HG03064 (cell line): ENCODE data around the gene PXMP4.
"Not testable (repeated sequence)": the region's sequence is repeated elsewhere in the genome, so short reads cannot be mapped to it uniquely, and the experiment has no call there.

Source experiments
- ATAC-seq: cut with Tn5 transposase; IDR thresholded peaks from one replicate; pipeline ENCODE4 v1.9.1; 2021; ENCODE audit warnings: low read depth; ENCODE audit not compliant: unreplicated experiment

The PXMP4 gene

GRCh38 chr20:33704197-33704924, 15.7 kb downstream of the PXMP4 start:
- ATAC-seq, result no peak

GRCh38 chr20:33703498-33704137, 16.5 kb downstream of the PXMP4 start:
- no peak for ATAC-seq

DNA sequence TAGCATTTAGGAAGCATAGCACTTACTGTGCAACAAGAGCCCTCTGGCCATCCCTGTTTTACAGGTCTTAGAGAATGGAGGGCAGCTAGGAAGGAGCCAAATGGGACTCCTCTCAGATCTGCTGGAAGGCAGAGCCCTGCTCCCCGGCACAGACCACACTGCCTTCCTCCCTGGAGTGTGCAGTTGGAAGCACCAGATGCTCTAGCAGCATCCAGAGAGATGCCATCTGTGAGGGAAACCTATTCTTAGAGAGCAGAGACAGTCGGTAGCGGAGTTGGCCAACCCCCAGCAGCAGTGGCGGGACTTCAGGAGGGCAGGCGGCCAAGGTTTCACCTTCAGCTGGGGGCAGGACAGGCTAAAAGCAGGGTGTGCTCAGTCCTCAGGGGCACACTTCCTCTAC, 17.2 kb downstream of the PXMP4 start:
- ATAC-seq, result no peak

DNA sequence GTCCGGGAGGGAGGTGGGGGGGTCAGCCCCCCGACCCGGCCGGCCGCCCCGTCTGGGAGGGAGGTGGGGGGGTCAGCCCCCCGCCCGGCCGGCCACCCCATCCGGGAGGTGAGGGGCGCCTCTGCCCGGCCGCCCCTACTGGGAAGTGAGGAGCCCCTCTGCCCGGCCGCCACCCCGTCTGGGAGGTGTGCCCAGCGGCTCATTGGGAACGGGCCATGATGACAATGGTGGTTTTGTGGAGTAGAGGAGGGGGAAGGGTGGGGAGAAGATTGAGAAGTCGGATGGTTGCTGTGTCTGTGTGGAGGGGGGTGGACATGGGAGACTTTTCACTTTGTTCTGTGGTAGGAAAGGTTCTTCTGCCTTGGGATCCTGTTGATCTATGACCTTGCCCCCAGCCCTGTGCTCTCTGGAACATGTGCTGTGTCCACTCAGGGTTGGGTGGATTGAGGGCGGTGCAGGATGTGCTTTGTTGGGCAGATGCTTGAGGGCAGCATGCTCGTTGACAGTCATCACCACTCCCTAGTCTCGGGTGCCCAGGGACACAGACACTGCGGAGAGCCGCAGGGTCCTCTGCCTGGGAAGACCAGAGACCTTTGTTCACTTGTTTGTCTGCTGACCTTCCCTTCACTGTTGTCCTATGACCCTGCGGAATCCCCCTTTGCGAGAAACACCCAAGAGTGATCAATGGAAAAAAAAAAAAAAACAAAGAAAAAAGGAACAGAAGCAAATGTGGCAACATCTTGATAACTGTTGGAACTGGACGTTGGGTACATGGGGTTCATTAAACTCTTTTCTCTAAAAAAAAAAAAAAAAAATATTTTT, 18.3 kb downstream of the PXMP4 start:
- ATAC-seq, result no peak

GRCh38 chr20:33700696-33701441, 19.2 kb downstream of the PXMP4 start:
- not testable (repeated sequence) for ATAC-seq

GRCh38 chr20:33698966-33699365, 21.1 kb downstream of the PXMP4 start:
- ATAC-seq, result not testable (repeated sequence)

- no peak for ATAC-seq
These were observed 23.0 kb downstream of the PXMP4 start for GRCh38 chr20:33697129-33697528.

DNA sequence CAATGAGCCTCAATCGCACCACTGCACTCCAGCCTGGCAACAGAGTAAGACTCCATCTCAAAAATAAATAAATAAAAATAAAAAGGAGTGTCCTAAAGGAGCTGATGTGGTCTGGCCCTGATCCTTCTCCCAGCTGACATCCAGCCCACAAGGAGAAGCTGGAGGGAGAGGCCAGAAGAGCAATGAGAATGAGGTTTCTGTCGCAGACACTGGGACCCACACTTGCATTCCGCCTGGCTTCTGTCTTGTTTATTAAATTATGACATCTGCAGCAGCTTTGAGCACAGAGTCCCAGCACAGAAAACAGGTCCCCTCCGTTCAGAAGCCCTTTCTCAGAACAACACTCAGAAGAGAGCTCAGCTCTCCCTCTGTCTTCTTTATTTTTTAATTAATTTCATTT, 23.7 kb downstream of the PXMP4 start:
- ATAC-seq, result no peak

DNA sequence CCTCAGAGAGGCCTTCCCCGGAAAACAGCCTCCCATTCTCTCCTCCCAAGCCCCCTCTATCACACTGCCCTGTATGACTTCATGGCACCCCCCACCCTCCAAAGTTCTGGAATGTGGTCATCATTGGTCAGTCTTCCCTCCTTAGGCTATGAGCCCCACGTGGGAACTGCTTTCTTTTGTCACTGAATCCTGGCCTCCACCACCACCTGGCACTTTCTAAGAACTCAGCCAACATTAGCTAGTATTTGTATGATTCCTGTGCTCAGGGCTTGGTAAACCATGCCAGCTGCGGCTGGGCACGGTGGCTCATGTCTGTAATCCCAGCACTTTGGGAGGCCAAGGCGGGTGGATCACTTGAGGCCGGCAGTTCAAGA, 25.5 kb downstream of the PXMP4 start:
- ATAC-seq, result no peak

GRCh38 chr20:33693741-33694638, 26.1 kb downstream of the PXMP4 start:
- no peak for ATAC-seq

- ATAC-seq, result no peak
These were observed 26.8 kb downstream of the PXMP4 start for GRCh38 chr20:33693289-33693688.

DNA sequence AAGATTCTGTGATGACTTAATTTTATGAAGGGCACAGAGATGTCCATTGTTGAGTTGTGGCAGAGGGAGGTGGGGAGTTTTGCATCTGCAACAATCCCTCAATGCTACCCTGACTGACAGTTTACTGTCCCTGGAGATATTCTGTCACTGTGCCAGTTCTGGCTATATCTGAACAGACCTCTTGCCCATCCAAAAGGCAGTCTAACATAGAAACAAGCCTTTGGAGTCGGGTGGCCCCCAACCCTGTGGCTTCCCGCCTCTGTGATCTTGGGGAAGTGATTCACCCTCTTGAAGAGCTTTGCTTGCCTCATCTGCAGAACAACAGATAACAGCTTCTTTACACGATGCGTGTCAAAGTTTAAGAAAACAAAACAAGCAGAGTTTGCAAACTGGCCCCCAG, 30.1 kb downstream of the PXMP4 start:
- ATAC-seq, result no peak

- no peak for ATAC-seq
These were observed 30.6 kb downstream of the PXMP4 start for GRCh38 chr20:33689493-33689892.

- ATAC-seq, result no peak
These were observed 31.1 kb downstream of the PXMP4 start for GRCh38 chr20:33688938-33689424.

DNA sequence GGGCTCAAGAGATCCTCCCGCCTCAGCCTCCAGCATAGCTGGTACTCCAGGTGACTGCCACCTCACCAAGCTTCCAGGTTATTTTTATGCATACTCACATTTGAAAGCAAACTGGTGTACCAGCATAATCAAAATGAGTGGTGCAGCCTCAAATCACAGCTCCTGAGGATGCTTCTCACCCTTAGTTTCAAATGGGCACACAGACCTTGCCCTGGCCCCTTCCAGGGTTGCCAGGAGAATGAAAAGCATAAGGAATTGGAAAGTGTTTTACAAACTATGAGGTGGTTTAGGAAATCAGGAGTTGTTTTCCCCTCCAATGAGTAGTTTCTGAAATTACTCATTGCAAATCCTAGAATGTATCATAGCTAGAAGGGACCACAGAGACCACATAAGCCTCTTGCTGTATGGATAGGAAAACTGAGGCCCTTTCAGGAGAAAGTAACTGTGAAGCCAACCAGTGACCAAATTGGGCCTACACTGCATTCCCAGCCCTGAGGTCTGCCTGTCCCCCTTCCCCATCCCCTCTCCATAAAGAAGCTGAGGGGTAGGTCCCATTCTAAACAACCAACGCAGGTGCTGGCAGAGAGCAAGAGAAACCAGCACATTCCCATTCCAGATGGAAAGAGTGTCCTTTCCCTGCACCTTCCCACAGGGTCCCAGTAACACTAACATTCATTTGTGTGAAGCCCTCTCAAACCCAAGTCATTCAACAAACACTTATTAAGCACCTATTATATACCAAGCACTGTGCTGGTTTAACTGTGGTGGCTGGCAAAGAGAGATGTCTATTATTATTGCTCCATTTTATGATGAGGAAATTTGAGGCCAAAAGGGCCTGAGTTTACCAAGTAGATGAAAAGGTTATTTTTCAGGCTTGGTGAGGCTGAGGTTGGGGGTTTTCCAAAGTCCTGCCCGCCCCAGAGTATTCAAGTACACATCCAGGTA, 31.8 kb downstream of the PXMP4 start:
- ATAC-seq, result no peak

GRCh38 chr20:33687370-33687915, 32.7 kb downstream of the PXMP4 start:
- no peak for ATAC-seq

DNA sequence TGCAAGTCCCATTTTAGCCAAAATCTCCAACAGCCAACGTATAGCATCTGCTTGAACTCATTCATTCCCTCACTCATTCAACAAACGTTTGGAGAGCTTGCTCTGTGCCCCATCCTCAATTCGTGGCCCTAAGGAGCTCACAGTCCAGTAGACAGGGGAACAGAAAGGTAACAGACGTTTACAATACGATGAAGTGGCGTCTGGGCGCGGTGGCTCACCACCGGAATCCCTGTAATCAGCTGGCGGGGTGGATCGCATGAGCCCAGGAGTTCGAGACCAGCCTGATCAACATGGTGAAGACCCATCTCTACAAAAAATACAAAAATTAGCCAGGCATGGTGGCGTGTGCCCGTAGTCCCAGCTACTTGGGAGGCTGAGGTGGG, 33.1 kb downstream of the PXMP4 start:
- no peak for ATAC-seq
